IMR-90 (cell line): ENCODE results near the gene DCTN2. TPM values are rescaled to one million over a fixed set of nuclear protein-coding genes. Genes with fewer than 3 reads are reported as not detected.

Experiments used
- ATAC-seq: fragments of 200-7000 bp; cut with Tn5 transposase; 2 replicates; pipeline ENCODE4 v1.9.1; 2020; ENCODE audit warnings: low read depth, mild to moderate bottlenecking, moderate library complexity
- BruUV-seq: library from RNA; stranded (reverse); fragments of 400-500 nt; replicated peaks from 2 replicates; lab custom pipeline; 2021; lab: Mats Ljungman, UMichigan
- CTCF ChIA-PET: fragments of 300-600 bp; formaldehyde crosslinking; extraction: SDS; loops from one replicate; lab custom pipeline; 2021; ENCODE audit warnings: antibody characterized with exemption; lab: Yijun Ruan, JAX
- POLR2A ChIA-PET: fragments of 300-600 bp; sonication (Branson Sonifier 250); formaldehyde crosslinking; loops from one replicate; lab custom pipeline; 2022; ENCODE audit warnings: antibody characterized with exemption; ENCODE audit not compliant: unreplicated experiment; lab: Charles Lee
- DNase-seq: peaks from one replicate; pipeline ENCODE4 v3.0.0; 2013
- H2AFZ ChIP-seq: replicated peaks from 2 replicates; pipeline ENCODE3; 2013; ENCODE audit warnings: low read length, mild to moderate bottlenecking; ENCODE audit not compliant: poor library complexity
- H2AK5ac ChIP-seq: 2 replicates; pipeline ENCODE4 v1.6.1; 2013; ENCODE audit warnings: low read depth, low read length, inconsistent platforms
- H2AK9ac ChIP-seq: replicated peaks from 2 replicates; pipeline ENCODE3; 2013; ENCODE audit warnings: mild to moderate bottlenecking, low read depth, low read length, moderate library complexity; ENCODE audit not compliant: poor library complexity
- H2BK120ac ChIP-seq: 2 replicates; pipeline ENCODE4 v1.6.1; 2013; ENCODE audit warnings: low read depth, low read length, inconsistent platforms
- H2BK15ac ChIP-seq: 3 replicates; pipeline ENCODE4 v1.6.1; 2013; ENCODE audit warnings: low read depth, low read length, inconsistent platforms
- H2BK20ac ChIP-seq: 2 replicates; pipeline ENCODE4 v1.6.1; 2013; ENCODE audit warnings: low read depth, mild to moderate bottlenecking, inconsistent platforms, low read length, moderate library complexity
- H2BK5ac ChIP-seq: 2 replicates; pipeline ENCODE4 v1.6.1; 2013; ENCODE audit warnings: mild to moderate bottlenecking, low read depth, low read length, inconsistent platforms; ENCODE audit not compliant: poor library complexity, severe bottlenecking
- H3K14ac ChIP-seq: replicated peaks from 2 replicates; pipeline ENCODE4 v1.6.1; 2013; ENCODE audit warnings: low read depth, low read length, inconsistent platforms
- H3K18ac ChIP-seq: 2 replicates; pipeline ENCODE4 v1.6.1; 2013; ENCODE audit warnings: low read depth, low read length, control low read depth
- H3K23ac ChIP-seq: 2 replicates; pipeline ENCODE4 v1.6.1; 2013; ENCODE audit warnings: low read depth, low read length, inconsistent platforms
- H3K27ac ChIP-seq: 2 replicates; pipeline ENCODE4 v1.5.1; 2013; ENCODE audit warnings: mild to moderate bottlenecking, control low read depth, low read length; ENCODE audit not compliant: insufficient read depth
- H3K27me3 ChIP-seq: 2 replicates; pipeline ENCODE4 v1.6.1; 2013; ENCODE audit warnings: low read length; ENCODE audit not compliant: control insufficient read depth, insufficient read depth
- H3K36me3 ChIP-seq: 2 replicates; pipeline ENCODE4 v1.6.1; 2013; ENCODE audit warnings: low read length, mixed read lengths; ENCODE audit not compliant: control insufficient read depth, insufficient read depth
- H3K4ac ChIP-seq: 2 replicates; pipeline ENCODE4 v1.6.1; 2013; ENCODE audit warnings: low read depth, low read length, inconsistent platforms
- H3K4me1 ChIP-seq: 2 replicates; pipeline ENCODE4 v1.6.1; 2013; ENCODE audit warnings: low read length, mixed read lengths; ENCODE audit not compliant: control insufficient read depth, insufficient read depth
- H3K4me2 ChIP-seq: 2 replicates; pipeline ENCODE4 v1.6.1; 2013; ENCODE audit warnings: low read depth, mild to moderate bottlenecking, control low read depth, low read length, moderate library complexity
- H3K4me3 ChIP-seq: 2 replicates; pipeline ENCODE4 v1.5.1; 2013; ENCODE audit warnings: low read depth, mild to moderate bottlenecking, control low read depth, low read length, moderate library complexity; ENCODE audit not compliant: insufficient read depth
- H3K56ac ChIP-seq: 2 replicates; pipeline ENCODE4 v1.6.1; 2013; ENCODE audit warnings: low read length, inconsistent platforms; ENCODE audit not compliant: insufficient read depth; ENCODE audit errors: extremely low read depth
- H3K79me1 ChIP-seq, 2 experiments: 2 replicates each; pipeline ENCODE4 v1.6.1; 2013; ENCODE audit warnings: low read length in 2 of 2, inconsistent platforms in 1 of 2, low read depth in 1 of 2
- H3K9ac ChIP-seq: 2 replicates; pipeline ENCODE4 v1.6.1; 2013; ENCODE audit warnings: low read depth, low read length, control low read depth
- H3K9me1 ChIP-seq: 2 replicates; pipeline ENCODE4 v1.6.1; 2013; ENCODE audit warnings: low read length, inconsistent platforms; ENCODE audit not compliant: insufficient read depth
- H3K9me3 ChIP-seq: 2 replicates; pipeline ENCODE4 v1.6.1; 2013; ENCODE audit warnings: low read length; ENCODE audit not compliant: control insufficient read depth, insufficient read depth
- H4K20me1 ChIP-seq: 2 replicates; pipeline ENCODE4 v1.6.1; 2013; ENCODE audit warnings: low read length, inconsistent platforms; ENCODE audit not compliant: insufficient read depth
- H4K5ac ChIP-seq: 2 replicates; pipeline ENCODE4 v1.6.1; 2013; ENCODE audit warnings: mild to moderate bottlenecking, low read depth, low read length, control low read depth
- H4K8ac ChIP-seq, 2 experiments: 2 replicates each; pipeline ENCODE4 v1.6.1; 2013; ENCODE audit warnings: low read depth in 2 of 2, low read length in 2 of 2, control low read depth in 1 of 2, inconsistent platforms in 1 of 2
- H4K91ac ChIP-seq: 2 replicates; pipeline ENCODE4 v1.6.1; 2013; ENCODE audit warnings: low read depth, low read length, inconsistent platforms; ENCODE audit not compliant: insufficient read depth
- BHLHE40 ChIP-seq: fragments of 150-350 bp; IDR thresholded peaks from 2 replicates; pipeline ENCODE4 v1.6.1; 2016; ENCODE audit warnings: mild to moderate bottlenecking, low read depth, low read length
- CEBPB ChIP-seq: IDR thresholded peaks from 2 replicates; pipeline ENCODE4 v1.6.1; 2012; ENCODE audit warnings: low read depth, low read length, improper control_type of control experiment
- POLR2A ChIP-seq: IDR thresholded peaks from 2 replicates; pipeline ENCODE4 v1.6.1; 2012; ENCODE audit warnings: mild to moderate bottlenecking, low read depth, low read length
- SMC3 ChIP-seq: fragments of 150-350 bp; IDR thresholded peaks from 2 replicates; pipeline ENCODE4 v1.6.1; 2016; ENCODE audit warnings: low read depth, mild to moderate bottlenecking, antibody characterized with exemption, low read length, moderate library complexity
- WGBS, 2 experiments: methylation state at CpG; one replicate each; pipeline versions ENCODE4 v1.1.5 to v1.1.7; 2013; ENCODE audit warnings: missing lambda C conversion rate in 2 of 2; ENCODE audit not compliant: insufficient read length in 1 of 2; ENCODE audit errors: extremely low coverage in 2 of 2; 5-methylcytosine and 5-hydroxymethylcytosine counted together
- dilution Hi-C: fragments of 300-500 bp; cut with HindIII; formaldehyde crosslinking; loops from one replicate; pipeline ENCODE4 v1.14.3; 2018; ENCODE audit warnings: low sequenced_read_pairs; ENCODE audit not compliant: unreplicated experiment
- in situ Hi-C: fragments of 300-500 bp; cut with MboI; formaldehyde crosslinking; loops from 3 replicates; pipeline ENCODE4 v1.14.3; 2019; ENCODE audit warnings: low sequenced_read_pairs, inconsistent platforms, mixed read lengths
- intact Hi-C: fragments of 100-400 bp; cut with micrococcal nuclease; formaldehyde crosslinking; loops from 2 replicates; pipeline ENCODE4 v1.10.0; 2022
- polyA plus RNA-seq, 3 experiments: library from polyadenylated mRNA; depleted of rRNA; stranded (reverse); fragments of >200 nt; gene quantifications; 2 replicates each; pipeline ENCODE4 v1.2.3, GENCODE V29; 2012; ENCODE audit warnings: low replicate concordance in 1 of 3
- total RNA-seq: library from RNA; depleted of rRNA; stranded (reverse); fragments of >200 nt; gene quantifications from 2 replicates; pipeline ENCODE4 v1.2.3, GENCODE V29; 2012
- TF ChIP-seq, protein P1 (sequence below): conservative IDR thresholded peaks from 2 replicates; pipeline ENCODE4 v1.5.1; 2012; ENCODE audit warnings: mild to moderate bottlenecking, low read depth, low read length, improper control_type of control experiment

DCTN2 gene
- total and polyA plus RNA-seq, 2 of the 4 experiments (the other 2 are of a cell fraction): 125 to 130 TPM

- Histone ChIP-seq H2BK120ac (no peak overlapping the region), H2AFZ (no peak overlapping the region), H3K23ac (no peak overlapping the region), H3K27me3 (no peaks in the 10 kb centered on the region), H4K5ac (no peak overlapping the region), H2BK15ac (no peak overlapping the region), H3K4ac (no peak overlapping the region), H4K91ac (no peak overlapping the region), H3K9me1 (peaks cover 3% of the 10 kb centered on the region; the same call in 1 of the 2 replicates), H2AK5ac (no peak overlapping the region), H2BK5ac (no peak overlapping the region), H2AK9ac (no peak overlapping the region), H3K79me1 (peaks cover 21 to 77% of the 10 kb centered on the region in 2 experiments), H3K14ac (no peak overlapping the region), H3K4me2 (no peak overlapping the region), H3K56ac (no peak overlapping the region), H3K9ac (no peak overlapping the region), H4K8ac (no peak overlapping the region), H3K36me3 (peaks cover 71% of the 10 kb centered on the region), H4K20me1 (peaks cover 92% of the 10 kb centered on the region), H3K18ac (no peak overlapping the region), H3K9me3 (no peaks in the 10 kb centered on the region), H3K4me3 (no peak overlapping the region), H3K27ac (no peak overlapping the region), H2BK20ac (no peak overlapping the region), H3K4me1 (no peaks in the 10 kb centered on the region; the same call in 1 of the 2 replicates)
- DNase-seq: no peak
- dilution Hi-C loops (no loop called here), intact Hi-C loops (no loop called here), in situ Hi-C loops (no loop called here)
- BruUV-seq: no TSS peak
- no peak for ATAC-seq
- POLR2A ChIA-PET: no interaction called here
- CTCF ChIA-PET: interaction anchor here (0.5 kb wide), 1 partner anchor 117 kb away, joined by 3 read pairs; the partner anchor contains the start of gene B4GALNT1
- TF ChIP-seq BHLHE40 (no peak), CEBPB (no peak), SMC3 (no peak), POLR2A (no peak)
- TF ChIP-seq, protein P1, sequence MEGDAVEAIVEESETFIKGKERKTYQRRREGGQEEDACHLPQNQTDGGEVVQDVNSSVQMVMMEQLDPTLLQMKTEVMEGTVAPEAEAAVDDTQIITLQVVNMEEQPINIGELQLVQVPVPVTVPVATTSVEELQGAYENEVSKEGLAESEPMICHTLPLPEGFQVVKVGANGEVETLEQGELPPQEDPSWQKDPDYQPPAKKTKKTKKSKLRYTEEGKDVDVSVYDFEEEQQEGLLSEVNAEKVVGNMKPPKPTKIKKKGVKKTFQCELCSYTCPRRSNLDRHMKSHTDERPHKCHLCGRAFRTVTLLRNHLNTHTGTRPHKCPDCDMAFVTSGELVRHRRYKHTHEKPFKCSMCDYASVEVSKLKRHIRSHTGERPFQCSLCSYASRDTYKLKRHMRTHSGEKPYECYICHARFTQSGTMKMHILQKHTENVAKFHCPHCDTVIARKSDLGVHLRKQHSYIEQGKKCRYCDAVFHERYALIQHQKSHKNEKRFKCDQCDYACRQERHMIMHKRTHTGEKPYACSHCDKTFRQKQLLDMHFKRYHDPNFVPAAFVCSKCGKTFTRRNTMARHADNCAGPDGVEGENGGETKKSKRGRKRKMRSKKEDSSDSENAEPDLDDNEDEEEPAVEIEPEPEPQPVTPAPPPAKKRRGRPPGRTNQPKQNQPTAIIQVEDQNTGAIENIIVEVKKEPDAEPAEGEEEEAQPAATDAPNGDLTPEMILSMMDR: no peak
- no CpG with 5 or more reads among the region's 3 CpGs for WGBS, 2 experiments
Measured at GRCh38 chr12:57515408-57515933, 31.5 kb downstream of the DCTN2 start.
